OCI-LY1 (cell line): ENCODE measurements around the gene RPEL1.

Experiments used
- H2AFZ ChIP-seq: fragments of 200-600 bp; sonication (generic), shearing (Covaris generic); 2 replicates; pipeline ENCODE4 v1.6.0; 2014; ENCODE audit warnings: antibody characterized with exemption, mild to moderate bottlenecking, low read length
- H3F3A ChIP-seq: fragments of 200-600 bp; sonication (generic), shearing (Covaris generic); 2 replicates; pipeline ENCODE4 v1.6.0; 2014; ENCODE audit warnings: mild to moderate bottlenecking, antibody characterized with exemption, low read length, moderate library complexity; ENCODE audit not compliant: insufficient read depth
- H3K27ac ChIP-seq: fragments of 200-600 bp; sonication (generic); 2 replicates; pipeline ENCODE4 v1.5.1; 2014; ENCODE audit warnings: low read length, mixed run types, mild to moderate bottlenecking, low read depth; ENCODE audit not compliant: poor library complexity, severe bottlenecking
- H3K27me3 ChIP-seq: fragments of 200-600 bp; sonication (generic); 2 replicates; pipeline ENCODE4 v1.6.0; 2014; ENCODE audit warnings: antibody characterized with exemption, mild to moderate bottlenecking, low read length, moderate library complexity; ENCODE audit not compliant: insufficient read depth
- H3K36me3 ChIP-seq: fragments of 200-600 bp; sonication (generic); 2 replicates; pipeline ENCODE4 v1.6.1; 2014; ENCODE audit warnings: mild to moderate bottlenecking, antibody characterized with exemption, low read length, moderate library complexity, mixed read lengths; ENCODE audit not compliant: insufficient read depth
- H3K4me1 ChIP-seq: fragments of 200-600 bp; sonication (generic); 2 replicates; pipeline ENCODE4 v1.5.1; 2014; ENCODE audit warnings: mild to moderate bottlenecking, low read length, moderate library complexity; ENCODE audit not compliant: insufficient read depth, severe bottlenecking
- H3K4me2 ChIP-seq: fragments of 200-600 bp; sonication (generic), shearing (Covaris generic); 2 replicates; pipeline ENCODE4 v1.6.1; 2014; ENCODE audit warnings: low read length
- H3K4me3 ChIP-seq: fragments of 200-600 bp; sonication (generic); 2 replicates; pipeline ENCODE4 v1.5.1; 2014; ENCODE audit warnings: low read length, low read depth, mild to moderate bottlenecking, mixed read lengths; ENCODE audit not compliant: poor library complexity, severe bottlenecking
- H3K79me2 ChIP-seq: fragments of 200-600 bp; shearing (Covaris generic); 2 replicates; pipeline ENCODE4 v1.6.1; 2016; ENCODE audit warnings: mixed run types, low read length, mixed read lengths; ENCODE audit not compliant: insufficient read depth
- H3K9ac ChIP-seq: fragments of 200-600 bp; sonication (generic), shearing (Covaris generic); 2 replicates; pipeline ENCODE4 v1.6.1; 2014; ENCODE audit warnings: mild to moderate bottlenecking, low read length, mixed read lengths
- H3K9me2 ChIP-seq: fragments of 200-600 bp; sonication (generic), shearing (Covaris generic); 2 replicates; pipeline ENCODE4 v1.6.1; 2014; ENCODE audit warnings: low read depth, mild to moderate bottlenecking, low read length, mixed read lengths
- H3K9me3 ChIP-seq: fragments of 200-600 bp; shearing (Covaris generic); 2 replicates; pipeline ENCODE4 v1.6.1; 2014; ENCODE audit warnings: low read length, mixed read lengths
- H4K20me1 ChIP-seq: fragments of 200-600 bp; sonication (generic), shearing (Covaris generic); 2 replicates; pipeline ENCODE4 v1.6.0; 2016; ENCODE audit warnings: mild to moderate bottlenecking, low read length; ENCODE audit not compliant: insufficient read depth
- CTCF ChIP-seq: fragments of 200-600 bp; sonication (generic), shearing (Covaris generic); IDR thresholded peaks from 2 replicates; pipeline ENCODE4 v1.5.1; 2017; ENCODE audit warnings: mild to moderate bottlenecking, antibody characterized with exemption, low read length, moderate library complexity, mixed read lengths

The RPEL1 gene

GRCh38 chr10:103295374-103296015 lies 49.8 kb downstream of the RPEL1 start:
- no peak for TF ChIP-seq CTCF
- no peaks in the 10 kb centered on the region for H4K20me1 ChIP-seq

More at GRCh38 chr10:103295374-103296015, 49.8 kb downstream of the RPEL1 start:
- H3F3A ChIP-seq: no peaks in the 10 kb centered on the region
- no peak overlapping the region for H3K9ac ChIP-seq
- no peak overlapping the region for H3K27ac ChIP-seq
- no peaks in the 10 kb centered on the region for H3K27me3 ChIP-seq
- no peak overlapping the region for H2AFZ ChIP-seq
- H3K9me3 ChIP-seq: no peaks in the 10 kb centered on the region
- H3K4me3 ChIP-seq: no peak overlapping the region
- H3K36me3 ChIP-seq: no peaks in the 10 kb centered on the region; the same call in 1 of the 2 replicates
- H3K4me2 ChIP-seq: no peak overlapping the region
- H3K9me2 ChIP-seq: no peaks in the 10 kb centered on the region
- no peaks in the 10 kb centered on the region for H3K79me2 ChIP-seq
- no peaks in the 10 kb centered on the region for H3K4me1 ChIP-seq
